WTC11 (cell line): ENCODE data around the gene KCNIP3.

ENCODE experiments used
- ATF3 ChIP-seq: sonication (generic); formaldehyde crosslinking; conservative IDR thresholded peaks from 2 replicates; pipeline ENCODE4 v1.8.1; 2022; ENCODE audit warnings: mild to moderate bottlenecking, missing genetic modification reagents
- CREB1 ChIP-seq: sonication (generic); formaldehyde crosslinking; IDR thresholded peaks from 2 replicates; pipeline ENCODE4 v1.8.0; 2023; ENCODE audit warnings: mild to moderate bottlenecking, missing genetic modification reagents
- CREM ChIP-seq: sonication (generic); formaldehyde crosslinking; IDR thresholded peaks from 2 replicates; pipeline ENCODE4 v1.8.1; 2022; ENCODE audit warnings: mild to moderate bottlenecking, missing genetic modification reagents, moderate library complexity
- CTCF ChIP-seq: fragments of 200-600 bp; IDR thresholded peaks from 2 replicates; pipeline ENCODE4 v1.8.0; 2022; ENCODE audit warnings: antibody characterized with exemption
- JUN ChIP-seq: sonication (generic); formaldehyde crosslinking; IDR thresholded peaks from 2 replicates; pipeline ENCODE4 v1.8.0; 2023; ENCODE audit warnings: mild to moderate bottlenecking, missing genetic modification reagents
- NR3C1 ChIP-seq: sonication (generic); formaldehyde crosslinking; conservative IDR thresholded peaks from 2 replicates; pipeline ENCODE4 v1.8.1; 2023; ENCODE audit warnings: low read depth, mild to moderate bottlenecking, missing genetic modification reagents
- SP1 ChIP-seq: sonication (generic); formaldehyde crosslinking; conservative IDR thresholded peaks from 2 replicates; pipeline ENCODE4 v1.8.1; 2022; ENCODE audit warnings: missing genetic modification reagents
- TEAD4 ChIP-seq: sonication (generic); formaldehyde crosslinking; IDR thresholded peaks from 2 replicates; pipeline ENCODE4 v1.8.0; 2022; ENCODE audit warnings: mild to moderate bottlenecking, missing genetic modification reagents
- ZNF281 ChIP-seq: sonication (generic); formaldehyde crosslinking; IDR thresholded peaks from 2 replicates; pipeline ENCODE4 v1.8.0; 2023; ENCODE audit warnings: mild to moderate bottlenecking, missing genetic modification reagents
- ZNF512 ChIP-seq: sonication (generic); formaldehyde crosslinking; IDR thresholded peaks from 2 replicates; pipeline ENCODE4 v1.8.1; 2022; ENCODE audit warnings: missing genetic modification reagents, borderline replicate concordance
- TF ChIP-seq, protein P1 (sequence below): sonication (generic); formaldehyde crosslinking; IDR thresholded peaks from 2 replicates; pipeline ENCODE4 v1.8.0; 2022; ENCODE audit warnings: mild to moderate bottlenecking, missing genetic modification reagents
- TF ChIP-seq, protein P2 (sequence below): sonication (generic); formaldehyde crosslinking; IDR thresholded peaks from 2 replicates; pipeline ENCODE4 v1.8.0; 2022; ENCODE audit warnings: mild to moderate bottlenecking, missing genetic modification reagents
- TF ChIP-seq, protein P3 (sequence below): fragments of 250-450 bp; sonication (Bioruptor Pico); conservative IDR thresholded peaks from 2 replicates; pipeline ENCODE4 v1.9.0; 2021; ENCODE audit warnings: mild to moderate bottlenecking

- TF ChIP-seq SP1 (CRISPR knock-in tag) (no peak), CTCF (no peak), TEAD4 (CRISPR knock-in tag) (no peak), CREM (CRISPR knock-in tag) (no peak), ATF3 (no peak), ZNF281 (CRISPR knock-in tag) (no peak), ZNF512 (no peak), NR3C1 (no peak), JUN (CRISPR knock-in tag) (no peak), CREB1 (CRISPR knock-in tag) (no peak)
- TF ChIP-seq, protein P1, sequence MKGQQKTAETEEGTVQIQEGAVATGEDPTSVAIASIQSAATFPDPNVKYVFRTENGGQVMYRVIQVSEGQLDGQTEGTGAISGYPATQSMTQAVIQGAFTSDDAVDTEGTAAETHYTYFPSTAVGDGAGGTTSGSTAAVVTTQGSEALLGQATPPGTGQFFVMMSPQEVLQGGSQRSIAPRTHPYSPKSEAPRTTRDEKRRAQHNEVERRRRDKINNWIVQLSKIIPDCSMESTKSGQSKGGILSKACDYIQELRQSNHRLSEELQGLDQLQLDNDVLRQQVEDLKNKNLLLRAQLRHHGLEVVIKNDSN (CRISPR knock-in tag), result no peak
- TF ChIP-seq, protein P2, sequence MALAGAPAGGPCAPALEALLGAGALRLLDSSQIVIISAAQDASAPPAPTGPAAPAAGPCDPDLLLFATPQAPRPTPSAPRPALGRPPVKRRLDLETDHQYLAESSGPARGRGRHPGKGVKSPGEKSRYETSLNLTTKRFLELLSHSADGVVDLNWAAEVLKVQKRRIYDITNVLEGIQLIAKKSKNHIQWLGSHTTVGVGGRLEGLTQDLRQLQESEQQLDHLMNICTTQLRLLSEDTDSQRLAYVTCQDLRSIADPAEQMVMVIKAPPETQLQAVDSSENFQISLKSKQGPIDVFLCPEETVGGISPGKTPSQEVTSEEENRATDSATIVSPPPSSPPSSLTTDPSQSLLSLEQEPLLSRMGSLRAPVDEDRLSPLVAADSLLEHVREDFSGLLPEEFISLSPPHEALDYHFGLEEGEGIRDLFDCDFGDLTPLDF (CRISPR knock-in tag), result no peak
- TF ChIP-seq, protein P3, sequence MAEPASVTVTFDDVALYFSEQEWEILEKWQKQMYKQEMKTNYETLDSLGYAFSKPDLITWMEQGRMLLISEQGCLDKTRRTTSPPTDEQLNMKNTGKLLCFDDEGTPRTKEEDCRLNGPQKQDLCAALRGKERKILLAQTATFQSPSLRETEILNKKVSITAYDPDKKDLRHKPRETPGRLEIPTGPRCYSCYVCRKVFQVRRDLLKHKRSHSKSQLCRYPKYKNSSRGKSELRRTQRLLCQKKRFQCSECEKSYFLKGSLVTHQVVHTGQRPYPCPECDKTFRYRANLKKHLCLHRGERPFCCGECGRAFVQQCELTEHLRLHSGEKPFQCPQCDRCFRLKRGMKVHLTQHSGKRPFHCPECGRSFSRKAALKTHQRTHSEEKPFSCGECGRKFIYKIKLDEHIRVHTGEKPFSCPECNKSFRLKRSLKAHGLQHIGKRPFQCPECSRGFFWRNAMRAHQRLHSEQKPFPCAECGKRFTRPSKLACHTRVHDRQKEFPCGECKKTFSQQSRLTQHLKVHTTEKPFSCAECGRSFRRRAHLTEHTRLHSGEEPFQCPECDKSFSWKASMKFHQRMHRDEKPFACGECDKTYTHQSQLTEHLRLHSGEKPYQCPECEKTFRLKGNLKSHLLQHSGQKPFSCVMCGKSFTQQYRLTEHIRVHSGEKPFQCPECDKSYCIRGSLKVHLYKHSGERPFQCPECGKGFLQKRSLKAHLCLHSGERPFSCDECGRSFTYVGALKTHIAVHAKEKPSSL, result no peak
These were observed 20.3 kb upstream of the KCNIP3 start for GRCh38 chr2:95276888-95277245.
